Esophagus muscularis mucosa (tissue), 4 donors: ENCODE measurements around the gene PRKN.

Source experiments
- CTCF ChIP-seq, 3 experiments: fragments of 200-600 bp in 2 of 3; fragments of 450-650 bp in 1 of 3; sonication (generic) in 2 of 3; IDR thresholded peaks; one replicate each; pipeline ENCODE4 v1.5.1; 2017 to 2019; ENCODE audit warnings: antibody characterized with exemption in 3 of 3, mild to moderate bottlenecking in 2 of 3, moderate library complexity in 1 of 3
- EP300 ChIP-seq: sonication (generic); formaldehyde crosslinking; IDR thresholded peaks from one replicate; pipeline ENCODE4 v1.6.1; 2017; ENCODE audit warnings: antibody characterized with exemption
- POLR2A ChIP-seq: fragments of 450-650 bp; IDR thresholded peaks from one replicate; pipeline ENCODE4 v1.6.1; 2017; ENCODE audit warnings: antibody characterized with exemption, moderate library complexity, mild to moderate bottlenecking, low read depth
- POLR2AphosphoS5 ChIP-seq, 2 donors: sonication (generic); formaldehyde crosslinking; IDR thresholded peaks; one replicate each; pipeline ENCODE4 v1.6.1; 2017; ENCODE audit warnings: antibody characterized with exemption in 2 of 2

- no peak for TF ChIP-seq CTCF (IDR thresholded peaks at IDR 0.05)
- TF ChIP-seq POLR2A, result no peak
- no peak for TF ChIP-seq POLR2AphosphoS5 (IDR thresholded peaks at IDR 0.05)
- no peak for TF ChIP-seq EP300
Measured at GRCh38 chr6:161346717-161347116, 1380.8 kb downstream of the PRKN start.
